Keratinocyte (primary cell): ENCODE results near the gene DTNB. TPM values are rescaled to one million over a fixed set of nuclear protein-coding genes. Genes with fewer than 3 reads are reported as not detected.
A peak's percentile ranks its signal among the peaks of the same experiment; 100 is the strongest.

Experiments used
- DNase-seq: peaks from one replicate; pipeline ENCODE4 v3.0.0-alpha.2; 2011; ENCODE audit warnings: low read depth, missing footprints, low spot score
- FAIRE-seq: peaks from 2 replicates; lab custom pipeline; 2011; peaks lifted over from hg19 to GRCh38; lab: Jason Lieb, UNC
- H2AFZ ChIP-seq: 2 replicates; pipeline ENCODE4 v1.6.0; 2012; ENCODE audit warnings: low read length, control low read depth, inconsistent platforms; ENCODE audit not compliant: control insufficient read depth
- H3K27ac ChIP-seq: 2 replicates; pipeline ENCODE4 v1.5.1; 2011; ENCODE audit warnings: low read length; ENCODE audit not compliant: control insufficient read depth, insufficient read depth
- H3K27me3 ChIP-seq: 3 replicates; pipeline ENCODE4 v1.6.0; 2011; ENCODE audit warnings: low read length; ENCODE audit not compliant: control insufficient read depth, insufficient read depth; ENCODE audit errors: extremely low read depth
- H3K36me3 ChIP-seq, 2 experiments: 2 replicates in 1 of 2; 3 replicates in 1 of 2; pipeline ENCODE4 v1.5.1; 2011; ENCODE audit warnings: low read length in 2 of 2, mild to moderate bottlenecking in 1 of 2; ENCODE audit not compliant: control insufficient read depth in 2 of 2, insufficient read depth in 2 of 2; ENCODE audit errors: extremely low read depth in 1 of 2
- H3K4me1 ChIP-seq: 3 replicates; pipeline ENCODE4 v1.5.1; 2011; ENCODE audit warnings: low read length; ENCODE audit not compliant: control insufficient read depth, insufficient read depth; ENCODE audit errors: extremely low read depth
- H3K4me2 ChIP-seq: 3 replicates; pipeline ENCODE4 v1.6.0; 2011; ENCODE audit warnings: low read depth, low read length; ENCODE audit not compliant: control insufficient read depth, insufficient read depth; ENCODE audit errors: extremely low read depth
- H3K4me3 ChIP-seq, 3 experiments: fragments of 200-600 bp in 1 of 3; sonication (generic) in 1 of 3; 2 replicates in 2 of 3; 3 replicates in 1 of 3; pipeline ENCODE4 v1.5.1; 2011 to 2016; ENCODE audit warnings: low read length in 3 of 3, mild to moderate bottlenecking in 3 of 3, control low read depth in 2 of 3, inconsistent platforms in 1 of 3, low read depth in 1 of 3, mixed read lengths in 1 of 3, mixed run types in 1 of 3, moderate library complexity in 1 of 3; ENCODE audit not compliant: control insufficient read depth in 2 of 3, insufficient read depth in 2 of 3; ENCODE audit errors: extremely low read depth in 1 of 3
- H3K79me2 ChIP-seq: 2 replicates; pipeline ENCODE4 v1.6.0; 2012; ENCODE audit warnings: low read length; ENCODE audit not compliant: control insufficient read depth, insufficient read depth
- H3K9ac ChIP-seq: 3 replicates; pipeline ENCODE4 v1.6.0; 2011; ENCODE audit warnings: low read length; ENCODE audit not compliant: control insufficient read depth, insufficient read depth; ENCODE audit errors: extremely low read depth
- H3K9me1 ChIP-seq: 3 replicates; pipeline ENCODE4 v1.6.0; 2011; ENCODE audit warnings: low read length; ENCODE audit not compliant: control insufficient read depth, insufficient read depth; ENCODE audit errors: extremely low read depth
- H3K9me3 ChIP-seq: 2 replicates; pipeline ENCODE4 v1.5.1; 2012; ENCODE audit warnings: low read depth, low read length; ENCODE audit not compliant: control insufficient read depth
- H4K20me1 ChIP-seq: 3 replicates; pipeline ENCODE4 v1.6.0; 2011; ENCODE audit warnings: low read length; ENCODE audit not compliant: control insufficient read depth, insufficient read depth; ENCODE audit errors: extremely low read depth
- EZH2 ChIP-seq: IDR thresholded peaks from one replicate; pipeline ENCODE4 v1.6.1; 2012; ENCODE audit warnings: inconsistent platforms, mild to moderate bottlenecking, low read length, moderate library complexity
- dilution Hi-C: fragments of 300-500 bp; cut with MboI; formaldehyde crosslinking; loops from one replicate; pipeline ENCODE4 v1.7.0; 2020; ENCODE audit warnings: low sequenced_read_pairs; ENCODE audit not compliant: extremely low pct_ligation_motif_present
- polyA plus RNA-seq, 5 experiments: library from polyadenylated mRNA; depleted of rRNA in 3 of 5; stranded (reverse) in 3 of 5; stranded (forward) in 1 of 5; unstranded in 1 of 5; fragments of >200 nt; gene quantifications; 1 replicate in 1 of 5; 2 replicates in 3 of 5; 3 replicates in 1 of 5; pipeline versions ENCODE4 v1.2.1 to v1.2.3, GENCODE V29; 2011 to 2012; ENCODE audit warnings: missing spikeins in 2 of 5, low read depth in 1 of 5, low replicate concordance in 1 of 5
- TF ChIP-seq, protein P1 (sequence below), 3 experiments: IDR thresholded peaks in 1 of 3; conservative IDR thresholded peaks in 1 of 3; optimal IDR thresholded peaks in 1 of 3; 2 replicates in 2 of 3; 3 replicates in 1 of 3; pipeline versions ENCODE3 to v1.5.1; 2011; ENCODE audit warnings: low read length in 3 of 3, mild to moderate bottlenecking in 3 of 3, moderate library complexity in 2 of 3, control low read depth in 1 of 3, inconsistent platforms in 1 of 3; ENCODE audit not compliant: insufficient read depth in 2 of 3; ENCODE audit errors: extremely low read depth in 1 of 3

DTNB gene
- polyA plus RNA-seq, 1 donor (not counting 4 experiments of a cell fraction or from before 2014, with no cell fraction given), result 31.5 TPM

DNA sequence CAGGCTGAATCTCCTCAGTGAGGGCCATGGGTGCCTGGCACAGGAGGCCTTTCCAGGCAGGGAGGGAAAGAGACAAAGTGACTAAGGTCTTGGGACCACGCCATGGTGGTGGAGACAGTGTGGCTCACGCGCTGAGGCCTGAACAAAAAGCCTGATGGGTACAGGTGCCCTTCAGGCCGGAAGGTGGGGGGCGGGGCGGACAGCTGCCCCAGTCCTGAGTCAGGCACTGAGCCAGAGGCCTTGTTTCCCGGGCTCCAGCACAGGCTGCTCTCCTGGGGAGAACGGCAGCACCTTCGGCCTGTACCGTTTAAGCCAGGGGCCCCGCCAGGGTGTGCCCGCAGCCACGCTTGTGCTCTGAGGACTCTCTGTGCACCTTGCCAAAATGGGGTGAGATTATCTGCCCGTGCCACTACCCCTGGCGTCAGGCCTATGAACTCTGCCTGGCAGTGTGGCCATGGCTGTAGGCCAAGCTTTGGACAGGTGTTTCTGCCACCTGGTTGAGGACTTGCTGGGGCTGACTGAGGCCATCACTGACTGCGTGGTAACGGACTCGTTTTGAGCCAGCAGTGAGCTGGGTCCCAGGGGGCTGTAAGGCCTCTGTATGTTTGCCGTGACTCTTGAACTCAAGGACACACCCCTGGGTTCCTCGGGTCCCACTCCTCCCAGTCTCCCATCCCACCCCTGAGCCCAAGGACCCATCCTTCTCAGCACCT lies 300.0 kb downstream of the DTNB start:
- H3K4me1 ChIP-seq, result peaks cover 31% of the 10 kb centered on the region
- peak overlapping the region; percentile 17 for H3K4me2 ChIP-seq
- peak; percentile 36 for FAIRE-seq
- H3K9me1 ChIP-seq, result no peaks in the 10 kb centered on the region
- no peak overlapping the region for H3K4me3 ChIP-seq
- DNase-seq, result no peak
- no peak for TF ChIP-seq EZH2
- TF ChIP-seq, protein P1, sequence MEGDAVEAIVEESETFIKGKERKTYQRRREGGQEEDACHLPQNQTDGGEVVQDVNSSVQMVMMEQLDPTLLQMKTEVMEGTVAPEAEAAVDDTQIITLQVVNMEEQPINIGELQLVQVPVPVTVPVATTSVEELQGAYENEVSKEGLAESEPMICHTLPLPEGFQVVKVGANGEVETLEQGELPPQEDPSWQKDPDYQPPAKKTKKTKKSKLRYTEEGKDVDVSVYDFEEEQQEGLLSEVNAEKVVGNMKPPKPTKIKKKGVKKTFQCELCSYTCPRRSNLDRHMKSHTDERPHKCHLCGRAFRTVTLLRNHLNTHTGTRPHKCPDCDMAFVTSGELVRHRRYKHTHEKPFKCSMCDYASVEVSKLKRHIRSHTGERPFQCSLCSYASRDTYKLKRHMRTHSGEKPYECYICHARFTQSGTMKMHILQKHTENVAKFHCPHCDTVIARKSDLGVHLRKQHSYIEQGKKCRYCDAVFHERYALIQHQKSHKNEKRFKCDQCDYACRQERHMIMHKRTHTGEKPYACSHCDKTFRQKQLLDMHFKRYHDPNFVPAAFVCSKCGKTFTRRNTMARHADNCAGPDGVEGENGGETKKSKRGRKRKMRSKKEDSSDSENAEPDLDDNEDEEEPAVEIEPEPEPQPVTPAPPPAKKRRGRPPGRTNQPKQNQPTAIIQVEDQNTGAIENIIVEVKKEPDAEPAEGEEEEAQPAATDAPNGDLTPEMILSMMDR (optimal IDR thresholded peaks at IDR 0.05 in 1 of 3, IDR thresholded peaks at IDR 0.05 in 1 of 3, conservative IDR thresholded peaks at IDR 0.05 in 1 of 3; ENCODE audit: extremely low read depth in 1 of 3, insufficient read depth in 2 of 3, low read length in 3 of 3), result no peak
- peak overlapping the region; percentile 51 for H2AFZ ChIP-seq
- H3K36me3 ChIP-seq, result no peaks in the 10 kb centered on the region
- H3K79me2 ChIP-seq, result no peaks in the 10 kb centered on the region
- H3K27ac ChIP-seq, result no peak overlapping the region
- H3K27me3 ChIP-seq, result no peaks in the 10 kb centered on the region
- no peaks in the 10 kb centered on the region for H4K20me1 ChIP-seq
- no peaks in the 10 kb centered on the region for H3K9me3 ChIP-seq
- no peak overlapping the region for H3K9ac ChIP-seq
- dilution Hi-C loops, result no loop called here

DNA sequence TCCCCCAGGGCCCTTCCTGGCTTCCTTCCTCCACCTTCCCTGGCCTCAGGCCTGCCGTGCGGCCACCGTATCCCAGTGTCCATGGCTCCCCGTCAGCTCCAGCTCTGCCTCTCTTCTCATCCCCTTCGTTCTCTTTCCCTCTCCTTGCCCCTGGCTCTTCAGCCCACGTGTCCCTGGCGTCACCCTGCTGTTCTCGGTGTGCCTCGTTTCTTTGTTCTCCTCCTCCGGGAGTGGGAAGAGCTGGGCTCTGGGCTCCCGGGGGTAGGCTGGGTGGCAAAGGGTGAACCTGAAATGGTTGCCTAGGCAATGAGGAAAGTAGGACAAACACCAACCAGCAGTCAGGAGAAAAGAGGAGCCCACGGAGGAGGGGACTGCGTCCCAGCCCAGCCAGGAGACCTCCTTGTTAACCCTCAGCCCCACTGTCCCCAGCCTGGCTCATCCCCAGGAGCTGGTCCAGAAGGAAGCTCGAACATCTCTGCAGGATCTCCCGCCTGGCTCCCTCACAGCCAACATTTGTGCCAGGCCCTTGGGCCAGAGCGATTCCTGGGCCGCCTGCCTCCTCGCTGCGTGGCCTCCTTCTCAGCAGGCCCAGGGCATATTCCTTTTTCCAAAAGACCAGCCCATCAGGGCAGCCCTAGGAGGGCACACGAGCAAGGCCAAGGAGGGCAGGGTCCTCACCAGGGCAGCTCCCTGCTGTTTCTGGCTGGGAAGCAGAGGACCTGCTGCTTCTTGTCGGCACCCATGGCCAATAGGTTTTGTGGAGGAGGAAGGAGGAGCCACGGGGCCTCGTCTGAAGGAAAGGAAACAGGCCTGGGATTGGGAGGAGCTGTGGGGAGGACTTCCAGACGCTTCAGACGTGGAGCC lies 300.7 kb downstream of the DTNB start:
- FAIRE-seq (no peak), DNase-seq (no peak)
- H2AFZ ChIP-seq, result peak overlapping the region; percentile 51
- H3K9me1 ChIP-seq, result no peaks in the 10 kb centered on the region
- TF ChIP-seq, protein P1 (optimal IDR thresholded peaks at IDR 0.05 in 1 of 3, IDR thresholded peaks at IDR 0.05 in 1 of 3, conservative IDR thresholded peaks at IDR 0.05 in 1 of 3; ENCODE audit: extremely low read depth in 1 of 3, insufficient read depth in 2 of 3, low read length in 3 of 3), result no peak
- no peak for TF ChIP-seq EZH2
- no peak overlapping the region for H3K27ac ChIP-seq
- H3K27me3 ChIP-seq, result no peaks in the 10 kb centered on the region
- dilution Hi-C loops, result no loop called here
- peaks cover 23% of the 10 kb centered on the region for H3K4me1 ChIP-seq
- no peaks in the 10 kb centered on the region for H3K9me3 ChIP-seq
- H4K20me1 ChIP-seq, result no peaks in the 10 kb centered on the region
- no peak overlapping the region for H3K4me3 ChIP-seq
- no peaks in the 10 kb centered on the region for H3K79me2 ChIP-seq
- no peaks in the 10 kb centered on the region for H3K36me3 ChIP-seq
- no peak overlapping the region for H3K4me2 ChIP-seq
- no peak overlapping the region for H3K9ac ChIP-seq
